Central memory CD4-positive, alpha-beta T cell (primary cell): ENCODE measurements around the gene WDR55.
"Not testable (repeated sequence)": the region's sequence is repeated elsewhere in the genome, so short reads cannot be mapped to it uniquely, and the experiment has no call there.

Experiments
- DNase-seq: peaks from one replicate; pipeline ENCODE4 v3.0.0; 2022

Gene WDR55

DNA sequence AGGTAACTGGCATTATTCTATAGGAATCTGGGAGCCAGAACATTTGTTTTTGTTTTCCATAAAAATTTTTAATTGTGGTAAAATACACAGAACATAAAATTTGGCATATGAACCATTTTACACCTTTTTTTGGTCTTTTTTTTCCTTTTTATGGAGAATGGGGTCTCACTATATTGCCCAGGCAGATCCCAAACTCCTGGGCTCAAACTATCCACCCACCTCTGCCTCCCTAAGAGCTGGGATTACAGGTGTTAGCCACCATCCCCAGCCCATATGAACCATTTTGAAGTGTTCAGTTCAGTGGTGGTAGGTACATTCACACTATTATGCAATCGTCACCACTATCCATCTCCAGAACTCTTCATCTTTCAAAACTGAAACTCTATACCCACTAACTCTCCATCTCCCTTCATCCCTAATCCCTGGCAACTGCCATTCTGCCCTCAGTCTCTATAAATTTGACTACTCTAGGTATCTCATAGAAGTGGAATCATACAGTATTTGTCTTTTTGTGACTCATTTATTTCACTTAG is 48.9 kb downstream of the WDR55 start:
- no peak for DNase-seq

GRCh38 chr5:140716238-140716637 is 51.5 kb downstream of the WDR55 start:
- DNase-seq = not testable (repeated sequence)

- DNase-seq = no peak
Measured at GRCh38 chr5:140718266-140718592, 53.5 kb downstream of the WDR55 start.

GRCh38 chr5:140720738-140721137 is 56.0 kb downstream of the WDR55 start:
- DNase-seq = not testable (repeated sequence)

DNA sequence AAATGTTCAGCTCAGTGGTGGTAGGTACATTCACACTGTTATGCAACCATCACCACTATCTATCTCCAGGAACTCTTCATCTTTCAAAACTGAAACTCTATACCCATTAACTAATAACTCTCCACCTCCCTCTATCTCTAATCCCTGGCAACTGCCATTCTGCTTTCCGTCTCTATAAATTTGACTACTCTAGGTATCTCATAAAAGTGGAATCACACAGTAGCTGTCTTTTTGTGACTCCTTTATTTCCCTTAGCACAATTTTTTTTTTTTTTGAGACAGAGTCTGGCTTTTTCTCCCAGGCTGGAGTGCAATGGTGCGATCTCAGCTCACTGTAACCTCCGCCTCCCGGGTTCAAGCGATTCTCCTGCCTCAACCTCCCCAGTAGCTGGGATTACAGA is 56.7 kb downstream of the WDR55 start:
- DNase-seq = not testable (repeated sequence)
